Activated B cell treated with CpG ODN at 0.5 μM for 24 hours (primary cell): ENCODE measurements around the gene KCTD11. TPM values are rescaled to one million over a fixed set of nuclear protein-coding genes. Genes with fewer than 3 reads are reported as not detected.

Experiments used
- ATAC-seq: fragments of 200-7000 bp; cut with Tn5 transposase; one replicate; pipeline ENCODE4 v1.10.0; 2021; ENCODE audit warnings: low read depth, mild to moderate bottlenecking, moderate library complexity
- CTCF ChIA-PET: fragments of 350-600 bp; sonication (Branson Sonifier 250); formaldehyde crosslinking; loops from one replicate; lab custom pipeline; 2021; ENCODE audit warnings: antibody characterized with exemption; lab: Charles Lee
- POLR2A ChIA-PET: fragments of 350-600 bp; sonication (Branson Sonifier 250); formaldehyde crosslinking; loops from one replicate; lab custom pipeline; 2021; ENCODE audit warnings: antibody characterized with exemption; lab: Charles Lee
- DNase-seq: peaks from one replicate; pipeline ENCODE4 v3.0.0; 2022
- H3K27ac Mint-ChIP-seq: one replicate; pipeline ENCODE4 v1.8.0; 2020; ENCODE audit warnings: mixed read lengths
- H3K27me3 Mint-ChIP-seq: one replicate; pipeline ENCODE4 v1.8.0; 2021; ENCODE audit warnings: mixed read lengths
- H3K36me3 Mint-ChIP-seq: one replicate; pipeline ENCODE4 v1.8.0; 2021; ENCODE audit warnings: low read depth, mixed read lengths
- H3K4me1 Mint-ChIP-seq: one replicate; pipeline ENCODE4 v1.8.0; 2021; ENCODE audit warnings: mixed read lengths
- H3K4me3 Mint-ChIP-seq: one replicate; pipeline ENCODE4 v1.8.0; 2020; ENCODE audit warnings: mild to moderate bottlenecking, mixed read lengths
- H3K9me3 Mint-ChIP-seq: one replicate; pipeline ENCODE4 v1.8.0; 2020; ENCODE audit warnings: mixed read lengths
- intact Hi-C: fragments of 100-400 bp; cut with micrococcal nuclease; formaldehyde crosslinking; loops from one replicate; pipeline ENCODE4 v1.15.1; 2024
- total RNA-seq: library from RNA; stranded (reverse); gene quantifications from 2 replicates; pipeline ENCODE4 v1.2.3, GENCODE V29; 2022
- TF ChIP-seq, protein P1 (sequence below): fragments of 200-600 bp; IDR thresholded peaks from one replicate; pipeline ENCODE4 v1.8.0; 2022; ENCODE audit warnings: antibody characterized with exemption, mild to moderate bottlenecking

The KCTD11 gene
- total RNA-seq, 1 donor from 2014 or later = 7.8 TPM

DNA sequence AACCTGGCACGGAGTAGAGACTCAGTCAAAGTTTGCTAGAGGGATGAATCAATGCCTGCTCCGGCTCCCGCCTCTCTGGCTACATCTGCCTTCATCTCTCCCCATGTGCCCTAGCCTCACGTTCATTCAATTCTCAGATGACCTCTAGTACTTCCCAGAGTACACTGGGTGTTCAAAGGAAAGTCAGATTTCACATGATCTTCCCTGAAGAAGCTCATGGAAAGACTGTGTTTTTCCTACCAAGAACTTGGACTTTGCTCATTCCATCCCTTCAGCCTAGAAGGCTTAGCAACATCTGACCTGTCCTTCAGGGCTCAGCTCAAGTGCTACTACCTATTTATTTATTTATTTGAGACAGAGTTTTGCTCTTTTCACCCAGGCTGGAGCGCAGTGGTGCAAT is 17.9 kb downstream of the KCTD11 start:
- no peak for ATAC-seq
- TF ChIP-seq, protein P1, sequence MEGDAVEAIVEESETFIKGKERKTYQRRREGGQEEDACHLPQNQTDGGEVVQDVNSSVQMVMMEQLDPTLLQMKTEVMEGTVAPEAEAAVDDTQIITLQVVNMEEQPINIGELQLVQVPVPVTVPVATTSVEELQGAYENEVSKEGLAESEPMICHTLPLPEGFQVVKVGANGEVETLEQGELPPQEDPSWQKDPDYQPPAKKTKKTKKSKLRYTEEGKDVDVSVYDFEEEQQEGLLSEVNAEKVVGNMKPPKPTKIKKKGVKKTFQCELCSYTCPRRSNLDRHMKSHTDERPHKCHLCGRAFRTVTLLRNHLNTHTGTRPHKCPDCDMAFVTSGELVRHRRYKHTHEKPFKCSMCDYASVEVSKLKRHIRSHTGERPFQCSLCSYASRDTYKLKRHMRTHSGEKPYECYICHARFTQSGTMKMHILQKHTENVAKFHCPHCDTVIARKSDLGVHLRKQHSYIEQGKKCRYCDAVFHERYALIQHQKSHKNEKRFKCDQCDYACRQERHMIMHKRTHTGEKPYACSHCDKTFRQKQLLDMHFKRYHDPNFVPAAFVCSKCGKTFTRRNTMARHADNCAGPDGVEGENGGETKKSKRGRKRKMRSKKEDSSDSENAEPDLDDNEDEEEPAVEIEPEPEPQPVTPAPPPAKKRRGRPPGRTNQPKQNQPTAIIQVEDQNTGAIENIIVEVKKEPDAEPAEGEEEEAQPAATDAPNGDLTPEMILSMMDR = no peak
- Mint-ChIP-seq H3K4me1 (no peaks in the 10 kb centered on the region), H3K27me3 (no peaks in the 10 kb centered on the region), H3K4me3 (no peak overlapping the region), H3K36me3 (no peaks in the 10 kb centered on the region), H3K27ac (no peak overlapping the region), H3K9me3 (no peaks in the 10 kb centered on the region)
- no peak for DNase-seq
- intact Hi-C loops = no loop called here
- CTCF ChIA-PET = no interaction called here
- POLR2A ChIA-PET = no interaction called here

- no peak for DNase-seq
- Mint-ChIP-seq H3K4me1 (no peaks in the 10 kb centered on the region), H3K36me3 (no peaks in the 10 kb centered on the region), H3K9me3 (no peaks in the 10 kb centered on the region), H3K27me3 (no peaks in the 10 kb centered on the region), H3K4me3 (no peak overlapping the region), H3K27ac (no peak overlapping the region)
- intact Hi-C loops = no loop called here
- CTCF ChIA-PET = no interaction called here
- no peak for ATAC-seq
- POLR2A ChIA-PET = no interaction called here
- TF ChIP-seq, protein P1 = no peak
Measured at GRCh38 chr17:7370853-7371252, 18.9 kb downstream of the KCTD11 start.

DNA sequence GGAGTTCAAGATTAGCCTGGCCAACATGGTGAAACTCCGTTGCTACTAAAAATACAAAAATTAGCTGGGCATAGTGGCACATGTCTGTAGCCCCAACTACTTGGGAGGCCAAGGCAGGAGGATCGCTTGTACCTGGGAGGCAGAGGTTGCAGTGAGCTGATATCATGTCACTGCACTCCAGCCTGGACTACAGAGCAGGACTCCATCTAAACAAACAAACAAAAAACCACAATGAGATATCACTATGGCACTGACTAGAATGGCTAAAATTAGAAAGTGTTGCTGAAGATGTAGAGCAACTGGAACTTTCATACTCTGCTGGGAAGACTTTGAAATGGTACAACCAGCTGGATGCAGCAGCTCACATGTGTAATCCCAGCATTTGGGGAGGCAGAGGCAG is 22.4 kb downstream of the KCTD11 start:
- no peak overlapping the region for H3K27ac Mint-ChIP-seq
- ChIA-PET POLR2A (no interaction called here), CTCF (interaction anchor here (2.2 kb wide), 1 partner anchor 19 kb away, joined by 6 read pairs; the partner anchor contains the start of gene TMEM95)
- peaks cover 4% of the 10 kb centered on the region for H3K9me3 Mint-ChIP-seq
- DNase-seq (no peak), ATAC-seq (no peak)
- H3K4me3 Mint-ChIP-seq = no peak overlapping the region
- peaks cover 7% of the 10 kb centered on the region for H3K27me3 Mint-ChIP-seq
- intact Hi-C loops = no loop called here
- TF ChIP-seq, protein P1 = no peak
- no peaks in the 10 kb centered on the region for H3K36me3 Mint-ChIP-seq
- no peaks in the 10 kb centered on the region for H3K4me1 Mint-ChIP-seq

- H3K4me1 Mint-ChIP-seq = peaks cover 4% of the 10 kb centered on the region
- intact Hi-C loops = no loop called here
- H3K27ac Mint-ChIP-seq = no peak overlapping the region
- peaks cover 4% of the 10 kb centered on the region for H3K9me3 Mint-ChIP-seq
- ChIA-PET POLR2A (no interaction called here), CTCF (no interaction called here)
- H3K4me3 Mint-ChIP-seq = no peak overlapping the region
- DNase-seq = no peak
- peaks cover 32% of the 10 kb centered on the region for H3K27me3 Mint-ChIP-seq
- no peaks in the 10 kb centered on the region for H3K36me3 Mint-ChIP-seq
- ATAC-seq = no peak
- TF ChIP-seq, protein P1 = no peak
Measured at GRCh38 chr17:7379134-7379533, 27.2 kb downstream of the KCTD11 start.

GRCh38 chr17:7380321-7380720 is 28.4 kb downstream of the KCTD11 start:
- ATAC-seq (no peak), DNase-seq (no peak)
- ChIA-PET POLR2A (no interaction called here), CTCF (no interaction called here)
- peaks cover 32% of the 10 kb centered on the region for H3K27me3 Mint-ChIP-seq
- no peak overlapping the region for H3K27ac Mint-ChIP-seq
- H3K9me3 Mint-ChIP-seq = peaks cover 4% of the 10 kb centered on the region
- no peaks in the 10 kb centered on the region for H3K36me3 Mint-ChIP-seq
- no peak overlapping the region for H3K4me3 Mint-ChIP-seq
- intact Hi-C loops = no loop called here
- TF ChIP-seq, protein P1 = no peak
- peaks cover 10% of the 10 kb centered on the region for H3K4me1 Mint-ChIP-seq
